DMS53 (cell line): Measurements from ENCODE around the gene CWC15.
"Not testable (repeated sequence)": the region's sequence is repeated elsewhere in the genome, so short reads cannot be mapped to it uniquely, and the experiment has no call there.

Source experiments
- DNase-seq: peaks from one replicate; lab custom pipeline; 2025; lab: John Stamatoyannopoulos, UW

CWC15 gene

GRCh38 chr11:94954753-94955152 is 18.6 kb downstream of the CWC15 start:
- peak; percentile 14 for DNase-seq

GRCh38 chr11:94948070-94948617 is 25.2 kb downstream of the CWC15 start:
- DNase-seq = no peak

- DNase-seq = no peak
Observed at GRCh38 chr11:94946812-94947211, 26.5 kb downstream of the CWC15 start.

GRCh38 chr11:94941131-94941530 is 32.2 kb downstream of the CWC15 start:
- no peak for DNase-seq

GRCh38 chr11:94939346-94939745 is 34.0 kb downstream of the CWC15 start:
- DNase-seq = no peak

- DNase-seq = no peak
Observed at GRCh38 chr11:94938095-94939055, 35.0 kb downstream of the CWC15 start.

GRCh38 chr11:94934846-94935245 is 38.5 kb downstream of the CWC15 start:
- DNase-seq = no peak

- peak; percentile 30 for DNase-seq
Observed at GRCh38 chr11:94934362-94934761, 39.0 kb downstream of the CWC15 start.

- no peak for DNase-seq
Observed at GRCh38 chr11:94933223-94934130, 39.9 kb downstream of the CWC15 start.

GRCh38 chr11:94932503-94932902 is 40.9 kb downstream of the CWC15 start:
- DNase-seq = no peak

- DNase-seq = not testable (repeated sequence)
Observed at GRCh38 chr11:94932072-94932471, 41.3 kb downstream of the CWC15 start.

GRCh38 chr11:94928117-94928990 is 45.0 kb downstream of the CWC15 start:
- DNase-seq = no peak

GRCh38 chr11:94926698-94927237 is 46.6 kb downstream of the CWC15 start:
- no peak for DNase-seq

GRCh38 chr11:94926271-94926625 is 47.1 kb downstream of the CWC15 start:
- DNase-seq = no peak

GRCh38 chr11:94925422-94926270 is 47.7 kb downstream of the CWC15 start:
- no peak for DNase-seq

- DNase-seq = no peak
Observed at GRCh38 chr11:94924612-94925011, 48.7 kb downstream of the CWC15 start.

- no peak for DNase-seq
Observed at GRCh38 chr11:94924171-94924572, 49.2 kb downstream of the CWC15 start.

GRCh38 chr11:94923004-94923334 is 50.4 kb downstream of the CWC15 start:
- DNase-seq = no peak

GRCh38 chr11:94922321-94923003 is 50.9 kb downstream of the CWC15 start:
- no peak for DNase-seq

GRCh38 chr11:94920311-94920710 is 53.0 kb downstream of the CWC15 start:
- no peak for DNase-seq
